T-cell (primary cell): Measurements from ENCODE around the gene TSHZ1. TPM values are rescaled to one million over a fixed set of nuclear protein-coding genes. Genes with fewer than 3 reads are reported as not detected.
"Not testable (repeated sequence)": the region's sequence is repeated elsewhere in the genome, so short reads cannot be mapped to it uniquely, and the experiment has no call there.

Experiments used
- ATAC-seq, 4 experiments: fragments of 200-7000 bp in 3 of 4; fragments of 150-1000 bp in 1 of 4; cut with Tn5 transposase; replicated peaks in 1 of 4; 1 replicate in 3 of 4; 2 replicates in 1 of 4; pipeline ENCODE4 v1.10.0; 2021; ENCODE audit warnings: moderate library complexity in 3 of 4, mild to moderate bottlenecking in 2 of 4, moderate number of reproducible peaks in 1 of 4
- CTCF ChIA-PET, 2 donors: fragments of 300-600 bp; sonication (Branson Sonifier 250); formaldehyde crosslinking; loops; one replicate each; lab custom pipeline; 2022; ENCODE audit warnings: antibody characterized with exemption in 2 of 2; lab: Charles Lee
- POLR2A ChIA-PET, 2 donors: fragments of 300-600 bp; sonication (Branson Sonifier 250); formaldehyde crosslinking; loops; one replicate each; lab custom pipeline; 2022; ENCODE audit warnings: antibody characterized with exemption in 2 of 2; lab: Charles Lee
- DNase-seq, 35 experiments: peaks; one replicate each; pipeline versions ENCODE4 v3.0.0 to v3.0.0-alpha.2; 2013 to 2023
- H3K27ac ChIP-seq: one replicate; pipeline ENCODE4 v1.5.1; 2013; ENCODE audit warnings: low read length
- H3K27me3 ChIP-seq, 2 experiments: replicated peaks in 1 of 2; 1 replicate in 1 of 2; 2 replicates in 1 of 2; pipeline versions ENCODE4 v1.6.1 to v1.7.0; 2013; ENCODE audit warnings: low read length in 1 of 2, mixed read lengths in 1 of 2; ENCODE audit not compliant: control insufficient read depth in 2 of 2, insufficient read depth in 2 of 2; ENCODE audit errors: extremely low read depth in 1 of 2
- H3K36me3 ChIP-seq, 2 donors: 1 replicate in 1 of 2; 2 replicates in 1 of 2; pipeline versions ENCODE4 v1.6.1 to v1.7.0; 2013; ENCODE audit warnings: low read length in 1 of 2; ENCODE audit not compliant: control insufficient read depth in 2 of 2, insufficient read depth in 1 of 2; ENCODE audit errors: extremely low read depth in 1 of 2
- H3K4me1 ChIP-seq, 2 experiments: 1 replicate in 1 of 2; 2 replicates in 1 of 2; pipeline versions ENCODE4 v1.6.1 to v1.7.0; 2013; ENCODE audit warnings: low read length in 2 of 2, mixed read lengths in 1 of 2; ENCODE audit not compliant: insufficient read depth in 2 of 2, control insufficient read depth in 1 of 2; ENCODE audit errors: extremely low read depth in 1 of 2
- H3K4me3 ChIP-seq, 2 donors: 1 replicate in 1 of 2; 2 replicates in 1 of 2; pipeline versions ENCODE4 v1.5.1 to v1.7.0; 2013; ENCODE audit warnings: mild to moderate bottlenecking in 2 of 2, low read length in 1 of 2, moderate library complexity in 1 of 2; ENCODE audit not compliant: control insufficient read depth in 1 of 2; ENCODE audit errors: extremely low read depth in 1 of 2
- H3K9me3 ChIP-seq: 2 replicates; pipeline ENCODE4 v1.7.0; 2013
- H3K27ac Mint-ChIP-seq, 2 donors: one replicate each; pipeline ENCODE4 v1.8.0; 2020 to 2021; ENCODE audit warnings: mild to moderate bottlenecking in 2 of 2, mixed read lengths in 2 of 2
- H3K27me3 Mint-ChIP-seq, 2 donors: one replicate each; pipeline ENCODE4 v1.8.0; 2021 to 2022; ENCODE audit warnings: mixed read lengths in 2 of 2
- H3K36me3 Mint-ChIP-seq: one replicate; pipeline ENCODE4 v1.8.0; 2021; ENCODE audit warnings: mixed read lengths
- H3K4me1 Mint-ChIP-seq, 3 donors: one replicate each; pipeline ENCODE4 v1.8.0; 2020 to 2022; ENCODE audit warnings: mixed read lengths in 3 of 3, mild to moderate bottlenecking in 1 of 3
- H3K4me3 Mint-ChIP-seq, 3 donors: one replicate each; pipeline ENCODE4 v1.8.0; 2020 to 2022; ENCODE audit warnings: mild to moderate bottlenecking in 3 of 3, mixed read lengths in 3 of 3, moderate library complexity in 3 of 3
- H3K9me3 Mint-ChIP-seq, 3 donors: one replicate each; pipeline ENCODE4 v1.8.0; 2020 to 2022; ENCODE audit warnings: mixed read lengths in 3 of 3
- WGBS: methylation state at CpG from one replicate; pipeline ENCODE4 v1.1.5; 2013; ENCODE audit warnings: missing lambda C conversion rate; ENCODE audit not compliant: insufficient coverage; 5-methylcytosine and 5-hydroxymethylcytosine counted together
- total RNA-seq, 35 experiments: library from RNA in 6 of 35; stranded (reverse) in 6 of 35; fragments of 120-200 nt in 1 of 35; gene quantifications; one replicate each; pipeline versions ENCODE4 v1.2.1 to v1.2.4 and lab custom pipeline; 2013 to 2026

TSHZ1 gene
- total RNA-seq, 5 donors from 2014 or later (not counting 1 experiment from before 2014, with no cell fraction given), result 26.5 to 31.3 (median 28.2) TPM

DNA sequence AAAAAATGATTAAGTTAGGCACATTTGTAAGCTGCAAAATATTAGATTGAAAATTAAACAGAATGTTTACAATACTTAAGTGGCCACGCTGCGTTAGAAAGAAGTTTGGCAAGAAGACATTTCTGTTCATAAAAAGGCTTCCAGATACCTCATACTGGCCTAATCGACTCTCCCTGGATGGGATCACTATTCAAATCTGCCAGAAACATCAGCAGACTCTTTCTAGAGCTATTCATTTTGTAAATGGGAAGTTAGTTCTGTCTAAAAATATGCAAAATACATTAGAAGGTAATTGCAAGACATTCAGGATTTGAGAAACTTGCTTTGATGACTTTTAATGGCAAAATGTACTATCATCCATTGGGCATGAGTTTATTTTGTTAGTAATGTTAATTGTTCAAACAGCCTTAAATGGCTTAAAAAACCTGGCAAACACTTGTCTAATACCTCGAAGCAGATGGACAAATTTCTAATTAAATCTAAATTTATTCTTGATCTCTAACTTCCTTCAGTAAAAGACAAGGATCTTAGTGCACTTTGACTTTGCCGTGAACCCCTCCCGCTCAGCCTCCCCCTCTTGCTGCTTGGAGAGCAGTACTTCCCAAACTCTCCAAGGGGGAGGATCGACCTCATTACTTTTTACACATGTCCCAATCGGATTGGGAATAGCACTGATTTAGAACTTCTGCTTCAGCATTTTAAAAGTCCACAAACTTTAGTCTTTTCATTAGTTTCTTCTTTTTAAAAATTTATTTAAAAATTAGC is 113.4 kb downstream of the TSHZ1 start:
- peaks cover 13 to 28% (median 17%) of the 10 kb centered on the region in 3 donors for H3K9me3 Mint-ChIP-seq
- no peaks in the 10 kb centered on the region for H3K36me3 Mint-ChIP-seq
- peaks cover 0 to 8% of the 10 kb centered on the region in 2 donors for H3K27me3 Mint-ChIP-seq
- ChIA-PET POLR2A (no interaction called here), CTCF (interaction anchor here in 1 of 2 donors (0.6 kb wide), 1 partner anchor 486 kb away, joined by 3 read pairs; no protein-coding TSS in a partner anchor)
- no peak overlapping the region for H3K4me3 Mint-ChIP-seq
- no peaks in the 10 kb centered on the region for H3K4me1 Mint-ChIP-seq
- no peaks in the 10 kb centered on the region for H3K9me3 ChIP-seq
- H3K4me1 ChIP-seq, result no peaks in the 10 kb centered on the region
- peaks cover 0 to 11% of the 10 kb centered on the region in 2 experiments for H3K27me3 ChIP-seq
- no peak overlapping the region for H3K4me3 ChIP-seq
- ATAC-seq (no peak), DNase-seq (no peak)
- no peak overlapping the region for H3K27ac ChIP-seq
- no peaks in the 10 kb centered on the region for H3K36me3 ChIP-seq
- H3K27ac Mint-ChIP-seq, result no peak overlapping the region
- WGBS, result 100% methylated on average over 2 of the region's 8 CpGs

- DNase-seq (no peak), ATAC-seq (no peak)
- whole genome bisulfite sequencing, result no CpG with 5 or more reads among the region's 2 CpGs
- Histone ChIP-seq H3K9me3 (no peaks in the 10 kb centered on the region), H3K36me3 (no peaks in the 10 kb centered on the region), H3K27ac (no peak overlapping the region), H3K4me1 (no peaks in the 10 kb centered on the region), H3K27me3 (peaks cover 0 to 11% of the 10 kb centered on the region in 2 experiments), H3K4me3 (no peak overlapping the region)
- POLR2A ChIA-PET, result no interaction called here
- H3K4me3 Mint-ChIP-seq, result no peak overlapping the region
- peaks cover 13 to 28% (median 17%) of the 10 kb centered on the region in 3 donors for H3K9me3 Mint-ChIP-seq
- no peaks in the 10 kb centered on the region for H3K36me3 Mint-ChIP-seq
- no peak overlapping the region for H3K27ac Mint-ChIP-seq
- H3K27me3 Mint-ChIP-seq, result peaks cover 0 to 8% of the 10 kb centered on the region in 2 donors
- no peaks in the 10 kb centered on the region for H3K4me1 Mint-ChIP-seq
- CTCF ChIA-PET, result no interaction called here
These were observed 114.2 kb downstream of the TSHZ1 start for GRCh38 chr18:75324686-75325257.

DNA sequence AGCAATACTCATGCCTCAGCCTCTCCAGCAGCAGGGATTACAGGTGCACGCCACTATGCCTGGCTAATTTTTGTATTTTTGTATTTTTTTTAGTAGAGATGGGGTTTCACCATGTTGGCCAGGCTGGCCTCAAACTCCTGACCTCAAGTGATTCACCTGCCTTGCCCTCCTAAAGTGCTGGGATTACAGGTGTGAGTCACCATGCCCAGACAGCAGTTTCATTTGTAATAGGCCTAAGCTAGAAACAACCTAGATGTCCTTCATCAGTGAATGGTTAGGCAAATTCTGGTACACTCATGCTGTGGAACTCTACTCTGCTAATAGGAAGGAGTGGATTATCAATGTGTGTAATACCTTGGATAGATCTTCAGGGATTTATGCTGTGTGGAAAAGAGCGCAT is 119.2 kb downstream of the TSHZ1 start:
- CTCF ChIA-PET, result interaction anchor here in 1 of 2 donors (0.6 kb wide), 1 partner anchor 168 kb away, joined by 4 read pairs; no protein-coding TSS in a partner anchor
- H3K9me3 Mint-ChIP-seq, result peaks cover 13 to 28% (median 17%) of the 10 kb centered on the region in 3 donors
- H3K27ac Mint-ChIP-seq, H3K4me3 Mint-ChIP-seq, H3K36me3 ChIP-seq, H3K27ac ChIP-seq, POLR2A ChIA-PET, H3K4me3 ChIP-seq, H3K27me3 Mint-ChIP-seq, DNase-seq, H3K36me3 Mint-ChIP-seq, H3K9me3 ChIP-seq, H3K4me1 ChIP-seq, ATAC-seq, H3K4me1 Mint-ChIP-seq, H3K27me3 ChIP-seq: not testable (repeated sequence)
- 100% methylated on average over 1 of the region's 2 CpGs for WGBS

DNA sequence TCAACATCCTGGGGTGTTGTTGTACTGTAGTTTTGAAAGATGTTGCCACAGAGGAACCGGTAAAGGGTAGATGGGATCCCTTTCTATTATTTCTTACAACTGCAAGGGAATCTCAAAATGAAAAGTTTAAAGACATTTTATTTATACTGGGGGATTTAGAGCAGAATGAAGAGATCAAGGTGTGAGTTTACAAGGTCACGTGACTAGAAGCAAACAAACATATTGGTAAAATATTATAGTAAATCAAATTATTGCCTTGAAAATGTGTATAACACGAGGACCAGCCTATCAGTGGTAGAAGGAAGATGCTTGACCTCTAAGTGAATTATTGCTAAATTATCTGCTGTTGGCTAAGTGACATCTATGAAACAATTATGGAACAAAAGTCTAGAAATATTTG is 119.7 kb downstream of the TSHZ1 start:
- no peak overlapping the region for H3K27ac Mint-ChIP-seq
- POLR2A ChIA-PET, result no interaction called here
- WGBS, result no CpG with 5 or more reads among the region's 3 CpGs

GRCh38 chr18:75334869-75335268 is 124.3 kb downstream of the TSHZ1 start:
- no peaks in the 10 kb centered on the region for H3K27me3 Mint-ChIP-seq
- no peaks in the 10 kb centered on the region for H3K4me1 ChIP-seq
- no peaks in the 10 kb centered on the region for H3K36me3 Mint-ChIP-seq
- no peak overlapping the region for H3K27ac ChIP-seq
- no peak for DNase-seq
- no peak overlapping the region for H3K27ac Mint-ChIP-seq
- H3K36me3 ChIP-seq, result no peaks in the 10 kb centered on the region
- ChIA-PET POLR2A (no interaction called here), CTCF (no interaction called here)
- no peak overlapping the region for H3K4me3 Mint-ChIP-seq
- no peaks in the 10 kb centered on the region for H3K4me1 Mint-ChIP-seq
- ATAC-seq, result no peak
- no peaks in the 10 kb centered on the region for H3K27me3 ChIP-seq
- H3K4me3 ChIP-seq, result no peak overlapping the region
- WGBS, result 66% methylated on average over 4 of the region's 5 CpGs
- no peaks in the 10 kb centered on the region for H3K9me3 Mint-ChIP-seq
- no peaks in the 10 kb centered on the region for H3K9me3 ChIP-seq

More for the DNA sequence above, 119.7 kb downstream of the TSHZ1 start:
- Mint-ChIP-seq H3K4me3 (no peak overlapping the region), H3K36me3 (no peaks in the 10 kb centered on the region), H3K9me3 (peaks cover 7 to 24% (median 14%) of the 10 kb centered on the region in 3 donors), H3K27me3 (no peaks in the 10 kb centered on the region), H3K4me1 (no peaks in the 10 kb centered on the region)
- no peaks in the 10 kb centered on the region for H3K36me3 ChIP-seq
- ATAC-seq (no peak), DNase-seq (no peak)
- no peaks in the 10 kb centered on the region for H3K27me3 ChIP-seq
- H3K4me3 ChIP-seq, result no peak overlapping the region
- H3K27ac ChIP-seq, result no peak overlapping the region
- no peaks in the 10 kb centered on the region for H3K4me1 ChIP-seq
- CTCF ChIA-PET, result interaction anchor here in 1 of 2 donors (0.6 kb wide), 1 partner anchor 168 kb away, joined by 4 read pairs; no protein-coding TSS in a partner anchor
- no peaks in the 10 kb centered on the region for H3K9me3 ChIP-seq

- ChIA-PET POLR2A (no interaction called here), CTCF (no interaction called here)
- Mint-ChIP-seq H3K27ac (no peak overlapping the region), H3K4me1 (no peaks in the 10 kb centered on the region), H3K27me3 (no peaks in the 10 kb centered on the region), H3K9me3 (no peaks in the 10 kb centered on the region), H3K4me3 (no peak overlapping the region), H3K36me3 (no peaks in the 10 kb centered on the region)
- Histone ChIP-seq H3K9me3 (no peaks in the 10 kb centered on the region), H3K27me3 (no peaks in the 10 kb centered on the region), H3K4me1 (no peaks in the 10 kb centered on the region), H3K36me3 (no peaks in the 10 kb centered on the region), H3K4me3 (no peak overlapping the region), H3K27ac (no peak overlapping the region)
- WGBS, result 87% methylated on average over 3 of the region's 6 CpGs
- no peak for ATAC-seq
- no peak for DNase-seq
These were observed 124.9 kb downstream of the TSHZ1 start for GRCh38 chr18:75335511-75335910.
